Measurements from ENCODE around the gene DTNBP1. TPM values are rescaled to one million over a fixed set of nuclear protein-coding genes. Genes with fewer than 3 reads are reported as not detected.

DTNBP1 gene
- total and polyA plus RNA-seq, 12 donors: 4.2 to 17.1 (median 9.0) TPM

DNA sequence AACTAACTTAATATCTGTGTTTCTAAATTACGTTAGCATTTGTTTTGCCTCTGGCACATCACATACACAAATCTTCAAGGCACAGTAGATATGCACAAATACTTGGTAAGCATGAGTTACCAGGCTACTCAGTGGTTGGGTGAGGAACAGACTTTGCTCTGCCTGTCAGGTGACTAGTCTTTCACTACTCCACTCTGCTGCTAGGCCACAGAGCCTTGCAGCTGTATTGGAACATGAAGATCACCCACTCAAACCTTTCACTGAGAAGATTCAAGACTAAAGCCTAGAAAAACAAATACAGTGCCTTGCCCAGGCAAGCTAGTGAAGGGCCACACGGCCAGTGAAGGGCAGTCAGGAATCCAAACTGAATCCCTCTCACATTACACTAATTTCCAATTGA, 47.0 kb downstream of the DTNBP1 start:
- no peak for TF ChIP-seq POLR2A (IDR thresholded peaks at IDR 0.05)
- TF ChIP-seq, protein P1, sequence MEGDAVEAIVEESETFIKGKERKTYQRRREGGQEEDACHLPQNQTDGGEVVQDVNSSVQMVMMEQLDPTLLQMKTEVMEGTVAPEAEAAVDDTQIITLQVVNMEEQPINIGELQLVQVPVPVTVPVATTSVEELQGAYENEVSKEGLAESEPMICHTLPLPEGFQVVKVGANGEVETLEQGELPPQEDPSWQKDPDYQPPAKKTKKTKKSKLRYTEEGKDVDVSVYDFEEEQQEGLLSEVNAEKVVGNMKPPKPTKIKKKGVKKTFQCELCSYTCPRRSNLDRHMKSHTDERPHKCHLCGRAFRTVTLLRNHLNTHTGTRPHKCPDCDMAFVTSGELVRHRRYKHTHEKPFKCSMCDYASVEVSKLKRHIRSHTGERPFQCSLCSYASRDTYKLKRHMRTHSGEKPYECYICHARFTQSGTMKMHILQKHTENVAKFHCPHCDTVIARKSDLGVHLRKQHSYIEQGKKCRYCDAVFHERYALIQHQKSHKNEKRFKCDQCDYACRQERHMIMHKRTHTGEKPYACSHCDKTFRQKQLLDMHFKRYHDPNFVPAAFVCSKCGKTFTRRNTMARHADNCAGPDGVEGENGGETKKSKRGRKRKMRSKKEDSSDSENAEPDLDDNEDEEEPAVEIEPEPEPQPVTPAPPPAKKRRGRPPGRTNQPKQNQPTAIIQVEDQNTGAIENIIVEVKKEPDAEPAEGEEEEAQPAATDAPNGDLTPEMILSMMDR (IDR thresholded peaks at IDR 0.05): no peak
- WGBS, 4 donors: 80 to 89% (median 87%) methylated on average over 2 of the region's 2 CpGs
- Histone ChIP-seq H3K9me3 (replicated peaks in 1 of 3) (peaks cover 0 to 5% (median 0%) of the 10 kb centered on the region in 3 donors), H3K27ac (no peak overlapping the region), H3K27me3 (no peaks in the 10 kb centered on the region), H3K4me1 (replicated peaks in 1 of 2) (peaks cover 0 to 3% of the 10 kb centered on the region in 2 donors), H3K4me3 (no peak overlapping the region), H3K36me3 (replicated peaks in 1 of 2) (no peaks in the 10 kb centered on the region)
- intact Hi-C loops (cut with DNase I): loop anchor here (10.0 kb wide), 2 partner anchors 91 to 101 kb away; no protein-coding TSS in a partner anchor
- DNase-seq: no peak

DNA sequence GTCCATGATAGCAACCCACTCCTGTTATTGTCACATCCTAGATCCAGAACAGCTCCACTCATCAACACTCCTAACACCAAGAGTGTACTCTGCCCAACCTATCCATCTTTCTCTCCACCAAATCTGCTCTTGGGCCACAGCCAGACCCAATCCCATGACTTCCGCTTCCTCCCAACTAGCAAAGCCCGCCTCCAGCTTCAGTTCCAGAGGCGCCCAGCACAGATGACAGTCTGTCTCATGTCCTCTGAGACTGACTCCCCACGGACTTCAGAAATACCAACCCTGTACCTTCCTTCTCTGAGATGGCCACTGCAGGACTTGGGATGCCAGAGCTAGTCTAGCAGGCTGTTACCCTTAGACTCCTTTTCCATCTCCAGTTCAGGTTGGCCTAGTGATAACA, 48.6 kb downstream of the DTNBP1 start:
- intact Hi-C loops (cut with DNase I): loop anchor here (10.0 kb wide), 2 partner anchors 89 to 99 kb away; no protein-coding TSS in a partner anchor
- WGBS, 4 donors: 82 to 98% (median 94%) methylated on average over 4 of the region's 4 CpGs
- Histone ChIP-seq H3K9me3 (replicated peaks in 1 of 3) (peaks cover 0 to 5% (median 0%) of the 10 kb centered on the region in 3 donors), H3K36me3 (replicated peaks in 1 of 2) (no peaks in the 10 kb centered on the region), H3K27ac (no peak overlapping the region), H3K4me3 (no peak overlapping the region), H3K4me1 (replicated peaks in 1 of 2) (no peaks in the 10 kb centered on the region), H3K27me3 (no peaks in the 10 kb centered on the region)
- peak; percentile 25 to 68 (median 31) for DNase-seq
- TF ChIP-seq, protein P1 (IDR thresholded peaks at IDR 0.05): no peak
- TF ChIP-seq POLR2A (IDR thresholded peaks at IDR 0.05): no peak

DNA sequence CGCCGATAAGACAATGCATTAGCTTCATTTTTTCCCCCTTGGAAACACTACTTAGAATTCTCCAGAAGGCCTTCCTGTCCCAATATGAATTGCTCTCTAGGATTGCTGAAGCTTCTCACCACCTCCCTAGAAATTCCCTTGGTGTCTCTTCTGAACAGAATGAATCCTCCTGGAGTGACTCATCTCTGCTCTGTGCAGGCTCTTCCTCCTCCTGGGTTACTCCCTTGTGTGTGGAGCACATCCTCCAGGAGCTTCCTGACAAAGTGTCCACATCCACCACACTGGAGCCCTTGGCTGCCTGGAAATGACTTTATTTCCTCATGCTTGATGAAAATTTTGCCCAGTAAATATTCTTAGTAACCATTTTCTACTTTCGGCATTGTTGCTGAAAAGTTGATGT, 54.4 kb downstream of the DTNBP1 start:
- intact Hi-C loops (cut with DNase I): no loop called here
- Histone ChIP-seq H3K9me3 (replicated peaks in 1 of 3) (no peaks in the 10 kb centered on the region), H3K27ac (no peak overlapping the region), H3K36me3 (replicated peaks in 1 of 2) (no peaks in the 10 kb centered on the region), H3K4me1 (replicated peaks in 1 of 2) (no peaks in the 10 kb centered on the region), H3K4me3 (no peak overlapping the region), H3K27me3 (no peaks in the 10 kb centered on the region)
- TF ChIP-seq POLR2A (IDR thresholded peaks at IDR 0.05): no peak
- TF ChIP-seq, protein P1 (IDR thresholded peaks at IDR 0.05): no peak
- DNase-seq: peak in 4 of 7 donors; percentile 22 to 30 (median 24)
- 84 to 90% (median 89%) methylated on average over 3 of the region's 3 CpGs for WGBS, 4 donors

DNA sequence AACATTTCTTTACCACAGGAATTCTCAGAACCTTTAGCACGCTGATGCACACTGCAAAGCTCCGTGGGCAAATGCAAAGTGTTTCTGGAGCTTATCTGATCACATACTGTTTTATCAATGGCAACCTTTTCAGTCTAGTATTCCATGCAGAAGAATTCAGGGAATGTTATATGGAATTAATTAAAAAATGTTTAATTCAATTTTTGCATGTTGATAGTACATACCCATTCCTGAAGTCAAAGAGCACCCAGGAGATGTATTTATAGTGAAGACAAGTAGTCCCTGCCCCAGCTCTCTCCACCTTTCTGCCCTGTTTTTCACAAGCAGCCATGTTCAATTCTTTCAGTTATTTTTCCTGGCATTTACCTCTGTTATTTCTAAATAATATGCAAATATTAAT, 55.2 kb downstream of the DTNBP1 start:
- no peaks in the 10 kb centered on the region for H3K9me3 ChIP-seq (replicated peaks in 1 of 3)
- intact Hi-C loops (cut with DNase I): no loop called here
- no peaks in the 10 kb centered on the region for H3K36me3 ChIP-seq (replicated peaks in 1 of 2)
- H3K4me1 ChIP-seq (replicated peaks in 1 of 2): no peaks in the 10 kb centered on the region
- H3K27ac ChIP-seq: no peak overlapping the region
- no peak for DNase-seq
- no peaks in the 10 kb centered on the region for H3K27me3 ChIP-seq
- 91 to 100% (median 95%) methylated on average over 2 of the region's 2 CpGs for WGBS, 4 donors
- H3K4me3 ChIP-seq: no peak overlapping the region
- TF ChIP-seq, protein P1 (IDR thresholded peaks at IDR 0.05): no peak
- TF ChIP-seq POLR2A (IDR thresholded peaks at IDR 0.05): no peak

Measured in adrenal gland (tissue), 12 donors.